HG03060 (cell line): ENCODE results near the gene EVC2.

ENCODE experiments used
- ATAC-seq: cut with Tn5 transposase; IDR thresholded peaks from one replicate; pipeline ENCODE4 v1.9.1; 2021; ENCODE audit warnings: low read depth, moderate number of reproducible peaks; ENCODE audit not compliant: unreplicated experiment

Gene EVC2

GRCh38 chr4:5571646-5572045 lies 136.7 kb downstream of the EVC2 start:
- no peak for ATAC-seq

GRCh38 chr4:5569451-5569850 lies 138.9 kb downstream of the EVC2 start:
- no peak for ATAC-seq

- no peak for ATAC-seq
Observed at GRCh38 chr4:5568931-5569330, 139.4 kb downstream of the EVC2 start.

GRCh38 chr4:5568336-5568735 lies 140.0 kb downstream of the EVC2 start:
- ATAC-seq: no peak

DNA sequence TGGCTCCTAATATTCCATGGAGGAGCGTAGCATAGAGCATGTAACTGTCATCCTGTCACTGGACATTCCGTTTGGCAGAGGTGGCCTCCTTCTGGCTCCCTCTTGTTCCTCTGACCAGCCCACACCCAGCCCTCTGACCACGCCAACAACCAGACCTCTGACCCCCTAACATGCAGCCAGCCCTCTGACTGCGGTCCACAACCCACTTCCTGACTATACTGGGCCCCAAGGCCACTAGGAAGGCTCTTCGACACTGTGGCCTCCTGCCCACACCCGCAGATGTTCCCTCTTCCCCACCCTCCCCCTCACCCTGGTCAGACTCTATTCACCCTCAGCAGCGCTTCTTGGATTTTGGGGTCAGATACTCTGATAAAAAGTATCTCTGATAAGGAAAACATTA lies 141.4 kb downstream of the EVC2 start:
- ATAC-seq: no peak

DNA sequence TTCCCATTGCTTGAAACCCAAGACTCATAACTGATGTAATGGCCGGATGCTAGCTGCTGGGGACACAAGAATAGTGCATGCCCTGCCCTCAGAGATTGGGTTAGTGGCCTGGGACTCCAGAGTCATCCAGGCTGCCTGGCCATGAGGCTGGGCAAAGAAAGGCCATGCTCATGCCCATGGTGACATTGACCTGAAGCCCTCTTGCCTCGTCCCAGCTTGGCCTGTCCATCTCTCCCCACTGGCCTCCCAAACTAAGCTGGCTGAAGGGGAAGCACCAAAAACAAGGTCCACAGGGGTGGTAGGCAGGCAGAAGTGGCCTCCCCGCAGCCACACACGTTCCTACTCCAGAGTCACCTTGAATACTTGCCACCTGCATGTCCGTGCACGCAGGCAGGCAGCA lies 141.8 kb downstream of the EVC2 start:
- no peak for ATAC-seq

- no peak for ATAC-seq
Observed at GRCh38 chr4:5563856-5564255, 144.5 kb downstream of the EVC2 start.

- ATAC-seq: no peak
Observed at GRCh38 chr4:5562476-5562875, 145.9 kb downstream of the EVC2 start.

DNA sequence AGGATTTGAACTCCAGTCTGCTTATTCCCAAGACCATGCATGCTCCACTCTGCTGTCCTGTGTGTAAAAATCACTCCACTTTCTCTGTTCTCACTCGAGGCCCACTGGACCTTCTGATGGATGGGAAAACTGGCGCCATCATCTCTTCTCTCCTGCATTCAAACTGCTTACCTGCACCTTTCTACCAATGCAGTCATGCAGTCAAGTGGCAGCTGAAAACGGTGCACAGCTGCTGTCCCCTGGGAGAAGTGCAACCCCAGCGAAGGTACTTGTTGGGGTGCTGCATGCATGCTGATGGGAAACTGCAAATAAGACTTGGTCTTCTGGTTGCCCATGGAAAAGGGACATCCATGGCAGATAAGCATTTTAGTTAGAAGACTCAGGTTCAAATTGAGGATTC lies 147.1 kb downstream of the EVC2 start:
- no peak for ATAC-seq

- ATAC-seq: no peak
Observed at GRCh38 chr4:5558502-5558901, 149.9 kb downstream of the EVC2 start.

GRCh38 chr4:5554376-5554775 lies 154.0 kb downstream of the EVC2 start:
- ATAC-seq: no peak

DNA sequence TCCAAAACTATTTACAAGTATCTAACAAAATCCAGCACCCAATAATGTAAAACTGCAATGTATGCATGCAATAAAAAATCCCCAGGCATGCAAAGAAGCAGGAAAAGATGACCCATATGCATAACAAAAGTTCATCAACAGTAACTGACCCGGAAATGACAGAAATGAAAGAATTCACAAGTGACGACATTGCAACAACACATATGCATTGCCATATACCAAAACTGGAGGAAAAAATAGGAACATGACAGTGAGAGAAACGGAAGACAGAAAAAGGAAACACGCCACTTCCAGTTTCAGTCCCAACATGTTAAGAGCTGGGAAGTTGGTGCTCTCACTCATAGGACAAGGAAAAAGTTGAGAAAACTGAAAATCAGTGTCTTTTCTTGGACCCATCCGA lies 154.6 kb downstream of the EVC2 start:
- ATAC-seq: no peak

- no peak for ATAC-seq
Observed at GRCh38 chr4:5552451-5552850, 155.9 kb downstream of the EVC2 start.

- no peak for ATAC-seq
Observed at GRCh38 chr4:5547651-5548249, 160.6 kb downstream of the EVC2 start.

- no peak for ATAC-seq
Observed at GRCh38 chr4:5545271-5545670, 163.1 kb downstream of the EVC2 start.

- no peak for ATAC-seq
Observed at GRCh38 chr4:5544762-5545161, 163.6 kb downstream of the EVC2 start.

DNA sequence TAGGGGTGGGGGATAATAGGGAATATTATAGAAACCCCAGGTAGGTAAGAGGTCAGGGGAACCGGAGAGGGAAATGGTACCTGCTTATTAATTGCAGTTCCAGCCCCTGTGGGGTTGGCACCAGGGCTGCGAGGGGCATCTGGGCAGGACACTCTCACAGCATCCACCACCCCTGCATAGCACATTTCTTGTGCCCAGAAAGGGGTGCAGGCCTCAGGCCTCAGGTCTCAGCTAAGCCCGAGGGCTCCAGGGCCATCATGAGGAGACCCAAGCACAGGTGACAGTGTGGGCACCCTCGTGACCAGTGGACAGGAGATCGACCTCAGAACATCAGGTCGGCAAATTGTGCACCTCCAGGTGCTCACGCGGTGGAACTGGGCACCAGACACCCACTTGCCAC lies 164.7 kb downstream of the EVC2 start:
- no peak for ATAC-seq

DNA sequence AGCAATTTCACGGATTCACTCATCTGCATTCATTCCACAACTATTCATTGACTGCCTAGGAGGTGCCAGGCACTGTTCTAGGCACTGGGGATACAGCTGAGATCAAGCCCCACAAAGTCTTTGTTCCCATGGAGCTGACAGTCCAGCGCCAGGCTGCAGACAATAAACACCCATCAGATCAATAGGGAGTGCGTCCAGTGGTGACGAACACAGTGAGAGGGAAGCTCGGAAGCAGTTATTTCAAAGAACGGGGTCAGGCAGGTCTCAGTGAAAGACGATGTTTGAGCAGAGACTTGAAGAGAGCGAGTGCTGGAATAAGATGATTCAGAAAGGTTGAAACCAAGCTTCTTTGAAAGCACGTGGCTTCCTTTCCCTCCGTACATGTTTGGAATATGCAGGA lies 167.2 kb downstream of the EVC2 start:
- ATAC-seq: no peak

- ATAC-seq: no peak
Observed at GRCh38 chr4:5539584-5539983, 168.8 kb downstream of the EVC2 start.

DNA sequence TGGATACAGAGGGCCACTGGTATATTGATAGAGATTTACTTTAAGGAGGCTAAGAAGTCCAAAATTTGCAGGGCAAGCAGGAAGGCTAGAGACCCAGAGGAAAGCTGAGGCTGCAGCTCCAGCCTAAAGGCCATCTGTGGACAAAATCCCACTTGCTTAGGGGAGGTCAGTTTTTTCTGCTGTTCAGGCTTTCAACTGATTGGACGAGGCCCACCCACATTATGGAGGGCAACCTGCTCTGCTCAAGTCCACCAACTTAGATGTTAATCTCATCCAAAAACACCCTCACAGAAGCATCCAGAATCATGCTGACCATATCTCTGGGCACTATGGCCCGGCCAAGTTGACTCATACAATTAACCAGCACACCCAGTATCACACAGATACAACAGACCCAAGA lies 176.3 kb downstream of the EVC2 start:
- ATAC-seq: no peak

DNA sequence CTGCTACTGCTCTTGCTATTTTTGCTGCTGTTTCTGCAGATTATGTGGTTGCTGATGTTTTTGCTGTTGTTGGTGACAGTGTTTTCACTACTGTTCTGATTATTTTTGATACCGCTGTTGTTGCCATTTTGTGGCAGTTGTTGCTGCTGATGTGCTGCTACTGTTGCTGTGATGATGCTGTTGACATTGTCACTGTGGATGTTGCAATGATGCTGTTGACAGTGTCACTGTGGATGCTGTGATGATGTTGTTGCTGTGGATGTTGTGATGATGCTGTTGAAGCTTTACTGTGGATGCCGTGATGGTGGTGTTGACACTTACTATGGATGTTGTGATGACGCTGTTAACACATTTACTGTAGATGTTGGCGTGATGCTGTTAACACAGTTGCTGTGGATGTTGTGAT lies 180.3 kb downstream of the EVC2 start:
- ATAC-seq: no peak

DNA sequence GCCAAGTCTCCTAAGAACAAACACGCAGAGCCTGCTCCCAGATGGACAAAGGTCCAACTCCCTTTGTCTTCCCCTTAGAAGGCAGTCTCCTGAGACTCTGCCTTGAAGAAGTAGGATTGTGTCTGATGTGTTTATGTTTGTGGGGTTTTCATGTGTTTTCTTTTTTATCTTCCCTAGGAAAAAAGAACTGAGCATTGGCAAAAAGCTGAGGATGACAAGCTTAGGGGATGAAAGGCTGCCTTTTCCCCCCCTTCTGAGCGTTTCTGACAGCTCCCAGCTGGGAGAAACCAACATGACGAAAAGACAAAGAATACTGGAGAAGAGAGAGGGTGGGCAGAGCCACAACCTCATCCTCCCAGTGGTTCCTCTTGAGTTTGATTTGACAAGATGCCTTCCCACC lies 181.1 kb downstream of the EVC2 start:
- ATAC-seq: no peak
